ENCODE measurements around the gene SLC25A13.
"Not testable (repeated sequence)": the region's sequence is repeated elsewhere in the genome, so short reads cannot be mapped to it uniquely, and the experiment has no call there.

SLC25A13 gene

DNA sequence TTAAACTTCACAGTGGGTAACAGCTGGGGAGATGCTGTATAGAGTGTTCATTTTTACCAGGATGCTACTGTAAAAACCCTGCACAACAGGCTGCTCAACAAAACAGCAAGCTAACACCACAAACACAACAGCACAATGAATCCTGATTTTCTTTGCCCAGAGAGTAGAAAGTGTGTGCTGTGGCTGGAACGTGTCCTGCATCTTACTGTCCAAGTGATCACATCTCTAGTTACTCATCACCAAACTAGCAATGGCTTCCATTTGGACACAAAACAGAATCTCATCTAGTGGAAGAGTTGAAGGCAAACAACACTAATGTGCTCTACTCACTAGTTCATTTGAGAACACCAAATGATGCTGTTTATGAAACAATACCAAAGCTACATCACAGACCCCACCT lies 121.2 kb downstream of the SLC25A13 start:
- no peak for FAIRE-seq

DNA sequence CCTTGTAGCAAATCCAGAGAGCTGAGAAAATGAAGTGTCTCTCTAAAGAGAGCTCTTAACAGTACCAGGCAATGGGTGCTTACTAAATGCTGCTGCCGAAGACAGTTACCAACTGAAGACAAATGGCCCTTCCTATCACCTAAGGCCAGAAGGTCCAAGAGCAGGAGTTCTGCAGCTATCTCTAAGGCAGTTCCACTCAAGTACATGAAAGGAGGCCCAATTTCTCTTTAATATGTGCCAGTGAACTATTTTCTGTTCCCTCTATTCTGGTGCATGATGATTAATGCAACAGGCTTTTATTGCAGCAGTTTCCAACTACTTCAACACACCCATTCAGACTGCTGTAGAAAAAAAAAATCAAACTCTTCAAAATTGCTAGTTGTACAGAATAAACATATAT lies 122.5 kb downstream of the SLC25A13 start:
- no peak for FAIRE-seq

DNA sequence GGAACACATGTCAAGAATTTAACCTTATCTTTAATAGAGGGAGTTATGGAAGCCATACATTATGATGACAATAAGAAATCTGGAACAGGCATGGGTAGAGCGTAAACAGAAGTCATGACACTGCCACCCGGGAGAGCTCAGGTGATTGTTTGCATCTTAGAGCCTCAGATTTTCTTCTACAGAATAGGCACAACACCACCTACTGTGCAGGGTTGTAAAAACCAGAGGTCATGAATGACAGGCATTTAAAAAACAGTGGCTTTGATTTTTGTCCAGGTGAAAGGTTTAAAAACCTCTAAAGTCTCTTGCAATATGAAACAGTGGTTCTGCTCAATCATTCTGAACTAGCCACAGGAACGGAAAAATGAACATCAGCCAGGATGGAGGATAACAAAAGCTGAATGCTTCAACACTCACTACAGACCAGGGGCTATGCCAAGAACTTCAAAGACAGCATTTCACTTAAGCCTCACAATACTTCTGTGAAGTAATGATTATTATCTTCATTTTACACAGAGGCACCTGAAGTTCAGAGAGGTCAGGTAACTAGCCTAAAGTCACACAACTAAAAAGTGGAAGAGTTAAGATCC lies 123.8 kb downstream of the SLC25A13 start:
- no peak for FAIRE-seq

DNA sequence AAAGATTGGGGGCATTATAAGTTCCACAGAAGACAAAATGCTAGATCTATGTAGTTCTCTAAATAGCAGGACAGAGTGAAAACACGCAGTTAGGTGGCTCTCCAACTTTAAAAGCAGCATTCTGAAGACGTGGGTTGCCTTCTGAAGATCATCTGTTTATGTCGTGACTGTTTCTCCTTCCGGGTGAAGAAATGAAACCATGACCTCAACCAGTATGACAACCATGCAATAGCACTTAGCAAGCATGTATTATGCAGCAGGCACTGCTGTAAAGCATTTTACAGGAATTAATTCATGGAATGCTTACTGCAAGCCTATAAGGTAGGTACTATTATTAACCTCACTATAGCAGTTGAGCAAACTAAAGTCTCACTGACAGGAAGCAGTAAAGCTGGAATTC lies 125.2 kb downstream of the SLC25A13 start:
- no peak for FAIRE-seq

DNA sequence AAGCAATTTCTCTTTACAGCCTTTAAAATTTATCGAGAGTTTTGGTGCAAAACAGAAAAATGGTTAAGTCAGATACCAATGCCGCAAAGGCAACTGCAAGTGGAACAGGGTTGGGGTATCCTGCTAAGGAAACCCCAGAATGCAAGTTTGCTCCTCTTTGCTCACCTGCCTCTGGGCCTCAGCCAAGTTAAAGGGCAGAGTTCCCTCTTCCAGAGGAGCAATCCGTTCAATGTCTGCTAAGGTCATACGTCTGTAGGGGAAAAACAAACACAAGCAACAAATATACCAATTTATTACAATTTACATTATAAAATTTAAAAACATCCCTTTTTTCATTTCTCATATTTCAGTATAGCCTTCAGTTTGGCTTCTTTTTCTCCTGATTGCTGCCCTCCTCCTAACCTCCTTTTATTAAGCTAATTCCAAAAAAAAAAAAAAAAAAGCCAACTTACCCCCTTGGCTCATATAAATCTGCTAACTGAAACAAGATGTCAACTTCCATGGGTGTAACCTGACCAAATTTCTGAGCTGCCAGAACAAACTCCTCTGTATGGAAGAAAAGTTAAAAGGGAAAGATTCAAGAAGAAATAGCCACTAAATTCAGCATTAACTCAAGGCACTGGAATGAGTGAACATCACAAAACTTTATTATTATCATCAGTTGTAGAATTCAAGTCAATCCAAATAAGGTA lies 132.6 kb downstream of the SLC25A13 start:
- FAIRE-seq: no peak

DNA sequence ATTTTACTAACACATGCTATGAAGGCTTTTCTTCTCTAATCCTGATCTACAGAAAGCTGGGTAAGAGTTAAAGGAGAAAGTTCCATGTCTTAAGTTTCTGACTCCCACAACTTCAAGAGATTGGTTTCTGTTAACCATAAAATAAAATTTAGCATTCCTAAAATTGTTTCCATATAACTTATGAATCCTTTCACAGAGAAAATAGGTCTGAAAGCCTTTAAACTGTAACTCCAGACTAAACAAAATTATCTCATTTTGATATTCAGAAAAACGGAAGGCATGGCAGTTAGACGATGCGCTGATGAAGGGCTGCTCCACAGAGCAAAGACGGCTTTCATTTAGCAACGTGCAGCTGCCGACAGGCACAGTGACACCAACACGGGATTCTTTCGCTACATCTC lies 133.3 kb downstream of the SLC25A13 start:
- FAIRE-seq: no peak

DNA sequence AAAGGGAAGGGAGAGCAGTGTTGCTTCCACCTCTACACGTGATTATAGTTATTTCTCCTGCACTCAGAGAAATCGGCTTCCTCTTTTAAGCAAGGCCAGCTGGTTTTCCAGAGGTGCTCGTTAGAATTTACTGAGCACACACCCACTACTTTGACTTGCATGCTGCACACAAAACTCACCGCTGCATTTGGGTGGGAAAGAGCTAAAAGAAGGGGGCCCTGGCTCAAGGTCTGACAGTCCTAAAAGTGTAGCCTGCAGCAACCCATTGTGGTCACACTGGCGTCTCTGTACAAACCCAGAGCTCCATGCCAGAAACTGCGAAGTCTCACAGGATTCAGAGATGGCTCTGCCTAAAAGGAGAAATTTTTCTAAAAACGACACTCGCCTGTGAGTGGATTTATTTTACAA lies 133.7 kb downstream of the SLC25A13 start:
- FAIRE-seq: no peak

DNA sequence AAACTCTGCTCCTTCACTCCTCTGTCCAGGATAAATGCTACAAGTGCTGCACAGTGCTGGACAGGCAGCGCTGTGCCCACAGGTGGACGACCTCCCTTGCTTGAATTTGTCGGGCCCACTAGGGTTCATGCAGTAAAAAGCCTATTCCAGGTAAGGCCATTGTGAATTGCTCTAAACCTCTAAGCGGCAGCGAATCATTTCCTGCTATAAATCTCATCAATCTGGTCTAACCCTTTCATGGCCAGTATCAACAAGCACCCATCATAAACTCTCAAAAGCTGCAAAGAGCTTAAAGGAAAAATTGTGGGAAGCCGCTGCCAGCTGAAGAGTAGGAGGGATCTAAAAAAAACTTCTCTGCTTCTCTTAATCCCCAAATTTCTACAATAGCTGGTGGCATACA lies 134.2 kb downstream of the SLC25A13 start:
- FAIRE-seq: no peak

DNA sequence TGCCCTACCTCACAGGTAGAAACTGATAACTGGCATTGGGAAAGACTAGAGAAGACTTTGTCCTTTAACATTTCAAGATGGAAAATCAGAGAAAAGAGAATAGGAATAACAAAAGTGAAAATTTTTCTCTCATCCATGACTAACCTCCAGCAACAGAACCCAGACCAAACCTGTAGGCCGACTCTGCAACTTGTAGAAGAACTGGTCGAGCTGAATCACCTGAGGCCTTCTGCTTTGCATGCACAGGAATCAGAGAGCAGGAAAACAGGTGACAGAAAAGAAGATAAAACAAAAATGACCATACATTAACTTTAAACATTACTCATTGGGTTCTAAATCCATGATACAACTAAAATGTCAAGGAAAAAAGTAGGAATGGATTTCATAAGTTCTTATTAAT lies 137.1 kb downstream of the SLC25A13 start:
- FAIRE-seq: no peak

DNA sequence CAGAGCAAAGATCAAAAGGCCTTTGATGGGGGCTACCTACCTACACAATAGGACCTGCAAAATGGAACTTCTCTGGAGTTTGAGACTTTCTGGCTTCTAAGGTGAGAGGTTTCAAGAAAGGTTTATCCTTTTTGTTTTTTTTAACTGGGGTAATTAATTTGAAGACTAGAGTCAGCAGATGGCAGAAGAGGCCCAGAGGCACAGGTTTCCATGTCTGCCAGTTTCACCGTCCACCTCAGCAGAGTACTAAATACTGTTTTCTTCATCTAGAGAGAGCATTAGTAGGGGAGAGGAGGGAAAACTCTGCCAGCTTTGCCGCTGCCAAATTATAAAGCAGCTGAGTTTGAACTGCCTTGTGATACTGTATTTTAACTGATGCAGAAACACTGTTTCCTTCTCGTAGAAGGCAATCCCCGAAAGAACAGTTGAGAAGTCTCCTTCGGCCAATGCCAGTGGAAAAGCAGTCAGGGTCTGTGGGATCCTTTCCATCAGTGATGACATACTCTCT lies 138.7 kb downstream of the SLC25A13 start:
- no peak for FAIRE-seq

DNA sequence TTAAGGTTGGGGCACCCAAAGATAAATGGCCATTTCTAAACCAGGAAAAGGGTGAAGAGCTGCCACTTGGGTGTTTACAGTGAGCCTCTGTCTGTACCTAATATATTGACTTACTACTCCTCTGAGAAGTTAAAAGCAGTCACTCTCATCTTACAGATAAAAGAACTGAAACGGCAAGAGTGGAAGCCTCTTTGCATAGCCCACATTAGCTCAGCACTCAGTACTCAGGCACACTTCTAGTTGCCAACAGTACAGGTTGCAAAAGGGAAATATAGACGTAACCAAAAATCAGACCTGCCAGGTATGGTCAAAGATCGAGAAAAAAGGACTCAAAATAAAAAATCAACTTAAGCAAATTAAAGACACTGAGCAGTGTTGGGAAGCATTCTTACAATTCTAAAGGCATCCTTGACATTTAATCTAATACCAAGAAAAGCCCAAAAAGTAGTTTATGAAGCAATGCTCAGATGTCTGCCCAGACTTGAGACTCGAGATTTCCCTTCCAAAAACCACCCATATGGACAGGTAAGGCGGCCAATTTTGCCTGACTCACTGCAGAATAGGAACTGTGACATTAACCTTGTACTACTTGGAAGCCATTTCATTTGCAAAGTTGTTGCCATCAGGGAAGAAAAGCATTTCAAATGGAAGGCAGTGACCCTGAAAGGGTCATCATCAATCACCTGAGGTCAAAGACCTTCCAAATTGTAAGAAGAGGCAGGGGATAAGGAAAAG lies 139.3 kb downstream of the SLC25A13 start:
- FAIRE-seq: no peak

DNA sequence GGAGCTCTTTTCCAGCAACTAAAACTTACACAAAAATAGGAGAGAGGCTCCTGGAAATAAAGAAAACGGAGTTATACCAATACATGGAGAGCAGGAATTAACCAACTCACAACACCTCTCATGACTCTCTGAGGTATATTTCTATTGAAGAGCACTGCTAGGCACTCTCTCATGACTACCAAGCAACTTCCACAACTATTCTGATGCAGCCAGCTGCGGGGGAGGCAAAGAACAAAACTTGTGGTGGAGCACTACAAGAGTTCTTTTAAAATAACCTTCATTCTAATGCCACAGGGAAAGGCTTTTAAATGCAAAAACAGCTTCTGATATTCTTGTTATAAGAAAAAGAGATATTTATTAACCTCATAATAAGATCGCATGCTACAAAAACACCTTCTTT lies 140.7 kb downstream of the SLC25A13 start:
- no peak for FAIRE-seq

DNA sequence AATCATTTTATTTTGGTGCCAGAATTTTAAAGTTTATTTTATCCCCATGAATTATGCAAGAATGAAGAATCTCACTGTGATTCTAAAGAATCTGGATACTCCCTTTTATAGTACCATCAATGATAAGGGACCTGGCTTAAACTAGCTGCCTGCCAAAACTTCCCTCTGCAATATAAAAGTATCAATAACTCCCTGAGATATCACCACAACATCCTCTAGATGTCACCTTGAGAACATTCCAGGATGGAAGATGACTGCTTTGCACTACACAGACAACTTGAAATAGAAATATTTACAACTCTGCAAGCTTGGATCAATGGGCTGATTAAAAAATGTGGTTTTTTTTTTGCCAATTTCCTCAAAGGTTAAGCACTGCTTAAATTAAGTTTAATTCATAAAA lies 142.1 kb downstream of the SLC25A13 start:
- FAIRE-seq: no peak

DNA sequence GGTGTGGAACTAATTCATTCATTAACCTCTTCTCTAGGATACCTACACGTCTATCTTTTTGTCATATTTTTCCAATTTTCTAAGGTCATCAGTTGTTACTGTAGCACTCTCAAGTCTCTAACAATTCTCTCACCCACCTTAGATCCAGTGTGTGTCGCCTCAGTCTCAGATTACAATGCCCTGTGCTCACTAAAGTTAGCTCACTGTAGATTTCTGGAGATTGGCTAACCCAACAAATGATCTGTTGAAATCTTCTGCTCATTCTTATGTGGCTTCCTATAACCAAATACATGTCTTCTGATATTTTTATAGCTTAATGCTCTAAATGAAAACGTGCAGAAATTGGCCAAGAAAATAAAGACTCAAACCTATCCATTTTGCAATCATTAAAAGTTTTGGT lies 142.6 kb downstream of the SLC25A13 start:
- FAIRE-seq: no peak

DNA sequence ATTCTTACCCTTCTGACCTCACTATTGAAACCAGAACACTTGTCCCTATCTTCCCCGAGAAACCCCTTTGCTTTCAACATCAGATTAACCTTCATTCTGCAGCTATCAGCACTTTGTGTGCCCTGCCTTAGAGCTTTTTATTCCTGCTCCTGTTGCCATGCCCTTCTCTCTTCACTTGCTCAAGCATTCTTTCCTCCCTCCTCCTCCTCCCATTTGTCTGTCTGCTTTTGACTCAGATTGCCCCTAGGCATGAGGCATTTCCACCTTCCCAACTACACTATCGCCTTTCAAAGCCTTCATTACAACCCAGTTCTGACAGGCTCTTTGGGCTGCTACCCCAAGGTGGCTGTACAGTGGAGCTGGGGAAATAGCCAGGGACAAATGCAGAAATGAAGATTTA lies 143.3 kb downstream of the SLC25A13 start:
- FAIRE-seq: no peak

DNA sequence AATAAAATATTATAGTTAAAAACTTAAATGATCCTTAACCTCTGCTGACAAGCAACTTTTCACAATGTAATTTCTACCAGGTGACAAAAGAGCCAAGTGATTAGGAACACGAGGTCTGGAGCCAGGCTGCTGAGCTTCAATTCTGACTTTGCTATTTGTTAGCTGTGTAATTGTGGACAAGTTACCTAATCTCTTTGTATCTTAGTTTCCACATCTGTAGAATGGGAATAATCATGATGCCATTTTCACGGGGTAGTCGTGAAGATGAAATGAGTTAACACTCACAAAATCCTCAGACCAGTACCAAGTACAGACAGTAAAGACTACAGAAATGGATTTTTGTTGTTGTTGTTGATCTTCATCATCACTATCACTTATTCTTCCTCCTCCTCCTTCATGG lies 144.5 kb downstream of the SLC25A13 start:
- FAIRE-seq: no peak

DNA sequence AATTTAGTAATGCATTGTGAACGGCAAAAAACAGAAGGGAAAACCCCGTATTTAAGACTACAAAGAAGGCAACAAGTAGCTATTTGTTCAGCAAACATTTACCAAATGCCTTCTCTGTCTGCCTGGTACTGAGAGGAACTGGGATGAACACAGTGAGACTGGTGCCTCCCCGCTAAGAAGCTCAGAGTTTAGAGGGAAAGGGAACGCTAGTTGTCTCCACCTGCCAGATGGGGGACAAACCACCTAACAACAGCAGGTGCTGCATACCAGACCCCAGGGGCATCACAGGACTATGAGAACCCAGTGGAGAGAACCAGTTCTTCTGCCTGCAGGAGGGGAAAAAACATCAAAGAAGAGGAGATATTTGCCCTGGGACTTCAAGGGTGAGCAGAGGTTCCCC lies 147.1 kb downstream of the SLC25A13 start:
- no peak for FAIRE-seq

DNA sequence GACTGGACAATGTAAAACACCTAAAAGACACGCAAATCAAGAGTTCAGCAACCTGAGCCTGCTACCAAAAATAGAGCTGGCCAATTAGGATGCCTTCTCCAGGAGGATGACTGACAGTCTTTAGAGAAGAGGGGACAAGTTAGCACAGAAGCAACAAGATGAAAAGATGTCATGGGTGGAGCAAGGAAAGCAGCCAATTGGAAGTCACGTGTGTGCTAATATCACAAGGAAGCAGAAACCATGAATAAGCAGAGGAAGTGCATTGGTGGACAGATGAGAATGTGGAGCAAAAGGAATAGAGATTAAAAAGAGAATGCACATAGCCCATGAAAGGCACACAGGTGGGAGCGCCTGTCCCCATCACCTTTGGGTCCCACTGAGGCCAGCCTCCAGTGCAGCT lies 148.1 kb downstream of the SLC25A13 start:
- no peak for FAIRE-seq

DNA sequence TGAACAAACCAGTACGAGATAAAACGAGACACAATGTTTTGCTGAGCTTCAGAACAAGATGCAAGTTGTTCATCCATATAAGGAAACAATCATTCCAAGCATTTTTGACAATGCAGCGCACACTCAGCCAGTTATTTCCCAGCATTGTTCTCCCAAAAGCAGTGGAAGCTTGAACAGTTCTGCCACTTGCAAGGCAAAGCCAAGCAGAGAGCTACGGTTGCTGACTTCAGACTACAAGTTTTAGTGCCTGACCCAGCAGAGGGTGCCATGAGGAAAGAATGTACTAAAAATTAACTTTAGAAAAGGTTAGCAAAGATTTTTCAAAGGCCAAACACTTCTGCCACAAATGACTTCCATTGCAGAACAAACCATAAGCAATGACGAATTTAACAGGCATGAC lies 152.5 kb downstream of the SLC25A13 start:
- no peak for FAIRE-seq

DNA sequence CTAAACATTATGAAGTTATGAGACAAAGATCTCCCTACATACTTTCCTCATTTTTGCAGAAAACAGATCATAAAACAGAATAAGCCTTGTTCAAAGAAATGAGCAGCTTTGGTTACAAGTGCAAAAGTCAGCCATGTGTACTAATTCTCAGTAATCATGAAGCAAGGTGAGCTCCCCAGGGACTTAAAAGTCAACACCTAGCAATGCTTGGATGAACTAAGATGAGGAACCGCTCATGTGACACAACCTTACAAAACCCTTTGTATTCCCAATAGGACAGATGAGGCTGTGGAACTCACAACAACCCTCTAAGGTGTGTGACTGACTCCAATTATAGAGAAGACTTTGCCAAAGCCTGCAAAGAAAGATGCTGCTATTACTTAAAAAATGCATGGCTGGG lies 154.5 kb downstream of the SLC25A13 start:
- FAIRE-seq: no peak

DNA sequence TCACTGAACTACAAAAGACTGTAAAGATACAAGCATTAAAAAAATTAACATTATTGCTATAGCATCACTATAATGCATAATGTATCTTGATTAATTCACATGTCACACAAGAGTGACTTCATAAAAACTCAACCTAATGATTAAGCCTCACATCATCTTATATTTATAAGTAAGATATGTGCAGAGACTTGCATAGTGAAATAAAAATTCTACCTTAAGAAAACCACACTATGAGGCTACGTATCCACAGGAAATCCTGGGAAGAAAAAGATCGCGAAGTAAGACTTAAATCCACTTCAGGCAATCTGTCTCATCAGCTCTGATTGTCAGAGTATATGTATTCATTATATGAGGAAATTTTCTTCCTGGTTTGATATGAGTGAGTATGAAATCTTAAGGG lies 160.0 kb downstream of the SLC25A13 start:
- FAIRE-seq: no peak

DNA sequence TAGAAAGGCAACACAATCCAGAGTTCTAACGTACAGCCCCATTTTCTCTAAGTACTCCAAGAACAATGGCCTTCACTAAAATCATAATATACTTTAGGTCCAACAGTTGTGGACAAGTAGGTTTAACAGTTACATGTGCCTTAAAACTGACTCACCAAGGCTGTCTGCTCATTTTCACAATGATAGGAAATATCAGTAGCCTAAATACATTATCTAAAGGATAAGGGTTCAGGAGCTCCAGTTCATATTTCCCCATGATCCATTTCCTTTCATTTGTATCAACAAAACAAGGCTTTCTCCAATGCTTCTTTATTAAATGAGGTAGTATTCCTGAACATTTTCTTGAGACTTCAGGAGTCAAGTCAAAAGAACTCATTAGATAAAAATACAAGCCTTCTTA lies 164.0 kb downstream of the SLC25A13 start:
- no peak for FAIRE-seq

DNA sequence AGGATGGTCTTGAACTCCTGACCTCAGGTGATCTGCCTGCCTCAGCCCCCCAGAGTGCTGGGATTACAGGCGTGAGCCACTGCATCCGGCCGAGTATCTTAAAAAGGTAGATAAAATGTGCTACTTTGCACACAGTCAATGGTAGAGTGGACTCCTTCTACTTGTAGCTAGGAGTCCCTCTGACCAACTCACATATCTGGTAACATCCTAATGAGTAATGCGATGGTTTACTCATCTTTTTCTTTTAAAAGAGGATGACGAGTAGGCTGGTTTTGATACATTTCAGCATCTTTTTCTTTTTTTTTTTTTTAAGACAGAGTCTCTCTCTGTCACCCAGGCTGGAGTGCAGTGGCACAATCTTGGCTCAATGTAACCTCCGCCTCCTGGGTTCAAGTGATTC lies 167.4 kb downstream of the SLC25A13 start:
- not testable (repeated sequence) for FAIRE-seq

DNA sequence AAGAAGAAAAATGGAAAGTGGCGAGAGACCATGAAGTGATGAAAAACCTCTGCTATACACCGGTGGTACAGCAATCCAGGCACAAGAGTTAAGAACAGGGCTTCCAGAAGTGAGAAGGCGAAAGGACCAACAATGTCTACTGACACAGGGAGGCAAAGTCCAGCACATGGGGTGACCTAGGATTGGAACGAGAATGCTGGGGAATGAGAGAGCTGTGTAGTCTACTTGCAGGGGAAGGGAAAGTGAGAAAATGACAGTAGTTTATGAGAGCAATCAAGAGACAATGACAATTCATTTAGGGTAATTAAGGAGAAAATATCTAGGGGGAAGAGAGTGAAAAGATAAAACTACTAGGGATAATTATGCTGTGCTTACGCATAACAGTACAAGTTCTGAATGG lies 169.2 kb downstream of the SLC25A13 start:
- FAIRE-seq: no peak

All from A204.1 (cell line).